ENCODE results near the gene TOE1. TPM values are rescaled to one million over a fixed set of nuclear protein-coding genes. Genes with fewer than 3 reads are reported as not detected.
A peak's percentile ranks its signal among the peaks of the same experiment; 100 is the strongest.

Gene TOE1
- total and polyA plus RNA-seq, 2 donors (not counting 1 experiment from before 2014, with no cell fraction given) = 9.0 to 12.1 TPM

DNA sequence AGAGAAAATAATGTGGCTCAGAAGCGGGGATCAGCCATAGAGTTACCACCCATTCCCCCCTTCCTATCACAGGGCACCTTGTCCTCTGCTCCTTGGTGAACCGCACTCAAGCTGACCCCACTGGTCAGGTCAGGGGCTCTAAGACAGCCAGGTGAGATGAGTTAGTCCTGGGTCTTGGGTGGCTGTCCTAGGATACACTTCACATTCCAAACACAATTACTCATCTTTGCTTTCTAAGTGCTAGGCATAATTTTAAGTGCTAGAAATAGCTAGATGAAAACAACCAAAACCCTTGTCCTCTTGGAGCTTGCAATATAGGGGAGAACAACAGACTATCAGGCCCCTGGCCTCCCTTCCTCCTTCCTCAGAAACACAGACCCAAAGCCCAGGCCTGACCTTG, 8.1 kb downstream of the TOE1 start:
- no peak overlapping the region for H3K27ac ChIP-seq (ENCODE audit: insufficient read depth, low read length)

DNA sequence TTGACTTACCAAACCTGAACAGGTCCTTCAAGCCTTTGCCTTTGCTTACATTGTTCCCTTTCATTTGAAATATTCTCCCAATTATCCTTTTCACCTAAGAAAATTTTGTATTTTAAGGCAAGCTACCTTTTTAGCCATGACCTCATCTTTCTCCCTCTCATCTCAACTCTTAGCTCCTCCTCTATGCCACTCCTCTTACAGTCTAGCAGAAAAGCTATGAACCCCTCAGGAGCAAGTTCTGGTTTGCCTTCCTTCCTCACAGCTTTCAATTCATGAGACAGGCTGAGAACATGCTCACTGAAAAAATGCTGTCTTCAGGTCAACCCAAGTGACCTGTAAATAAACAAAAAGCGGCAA, 8.6 kb downstream of the TOE1 start:
- DNase-seq (ENCODE audit: low read depth in 2 of 2) = no peak

More for the DNA sequence above, 8.1 kb downstream of the TOE1 start:
- peaks cover 5% of the 10 kb centered on the region for H3K36me3 ChIP-seq (ENCODE audit: control insufficient read depth, insufficient read depth, low read length)
- H3K79me2 ChIP-seq (ENCODE audit: control insufficient read depth, insufficient read depth, low read length) = no peaks in the 10 kb centered on the region
- H2AFZ ChIP-seq (ENCODE audit: low read length) = no peak overlapping the region
- no peak overlapping the region for H3K9ac ChIP-seq (ENCODE audit: insufficient read depth, low read length)
- H3K4me1 ChIP-seq (ENCODE audit: control insufficient read depth, extremely low read depth, insufficient read depth, low read length) = peaks cover 6% of the 10 kb centered on the region
- peak in 1 of 2 donors; percentile 39 for DNase-seq (ENCODE audit: low read depth in 2 of 2)
- no peaks in the 10 kb centered on the region for H3K9me3 ChIP-seq (ENCODE audit: control insufficient read depth, insufficient read depth, low read depth, low read length)
- no peaks in the 10 kb centered on the region for H4K20me1 ChIP-seq (ENCODE audit: control insufficient read depth, extremely low read depth, insufficient read depth, low read length)
- no peak overlapping the region for H3K4me3 ChIP-seq (replicated peaks in 1 of 4; ENCODE audit: control extremely low read depth in 1 of 4, insufficient read depth in 1 of 4, low read depth in 3 of 4, low read length in 4 of 4)
- no peak overlapping the region for H3K4me2 ChIP-seq (ENCODE audit: extremely low read depth, insufficient read depth, low read length)
- TF ChIP-seq EZH2 (IDR thresholded peaks at IDR 0.05; ENCODE audit: low read length, missing control alignments) = no peak
- TF ChIP-seq, protein P1, sequence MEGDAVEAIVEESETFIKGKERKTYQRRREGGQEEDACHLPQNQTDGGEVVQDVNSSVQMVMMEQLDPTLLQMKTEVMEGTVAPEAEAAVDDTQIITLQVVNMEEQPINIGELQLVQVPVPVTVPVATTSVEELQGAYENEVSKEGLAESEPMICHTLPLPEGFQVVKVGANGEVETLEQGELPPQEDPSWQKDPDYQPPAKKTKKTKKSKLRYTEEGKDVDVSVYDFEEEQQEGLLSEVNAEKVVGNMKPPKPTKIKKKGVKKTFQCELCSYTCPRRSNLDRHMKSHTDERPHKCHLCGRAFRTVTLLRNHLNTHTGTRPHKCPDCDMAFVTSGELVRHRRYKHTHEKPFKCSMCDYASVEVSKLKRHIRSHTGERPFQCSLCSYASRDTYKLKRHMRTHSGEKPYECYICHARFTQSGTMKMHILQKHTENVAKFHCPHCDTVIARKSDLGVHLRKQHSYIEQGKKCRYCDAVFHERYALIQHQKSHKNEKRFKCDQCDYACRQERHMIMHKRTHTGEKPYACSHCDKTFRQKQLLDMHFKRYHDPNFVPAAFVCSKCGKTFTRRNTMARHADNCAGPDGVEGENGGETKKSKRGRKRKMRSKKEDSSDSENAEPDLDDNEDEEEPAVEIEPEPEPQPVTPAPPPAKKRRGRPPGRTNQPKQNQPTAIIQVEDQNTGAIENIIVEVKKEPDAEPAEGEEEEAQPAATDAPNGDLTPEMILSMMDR (conservative IDR thresholded peaks at IDR 0.05 in 1 of 2, IDR thresholded peaks at IDR 0.05 in 1 of 2; ENCODE audit: low read depth in 1 of 2, low read length in 2 of 2) = no peak
- H3K27me3 ChIP-seq (ENCODE audit: control insufficient read depth, insufficient read depth, low read length) = no peaks in the 10 kb centered on the region

DNA sequence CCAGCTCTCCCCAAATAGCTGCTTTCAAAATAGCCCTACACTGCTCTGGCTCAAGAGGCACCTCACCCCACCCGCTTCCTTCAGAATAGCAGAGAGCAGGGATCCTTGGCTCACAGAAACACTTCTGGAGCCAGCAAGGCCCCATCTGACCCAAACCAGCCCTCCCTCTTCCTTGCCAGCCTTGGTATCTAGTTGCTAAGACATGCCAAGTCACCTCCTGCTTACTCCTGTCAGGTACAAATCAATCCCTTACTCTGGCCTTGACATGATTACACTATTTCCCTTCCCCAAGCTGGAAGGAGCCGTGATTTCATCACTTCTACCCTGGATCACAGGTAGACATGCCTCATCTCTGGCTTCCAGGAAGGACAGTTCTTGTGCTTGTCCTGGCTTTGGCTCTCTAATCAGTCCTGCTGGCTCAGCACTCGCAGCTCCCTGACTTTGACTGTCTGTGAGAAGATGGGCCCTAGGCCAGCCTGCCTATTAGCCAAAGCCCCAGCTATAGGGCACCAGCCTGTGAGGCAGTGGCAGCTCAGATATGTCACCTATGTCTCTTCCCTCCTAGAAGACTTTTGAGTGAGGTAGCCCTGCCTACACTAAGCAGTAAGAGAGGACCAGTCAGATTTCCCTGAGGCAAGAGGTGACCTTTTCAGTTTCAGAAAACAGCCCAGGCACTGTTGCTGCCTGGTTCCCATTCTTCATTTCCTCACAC, 9.2 kb downstream of the TOE1 start:
- Histone ChIP-seq H3K4me3 (replicated peaks in 1 of 4; ENCODE audit: control extremely low read depth in 1 of 4, insufficient read depth in 1 of 4, low read depth in 3 of 4, low read length in 4 of 4) (no peak overlapping the region), H4K20me1 (ENCODE audit: control insufficient read depth, extremely low read depth, insufficient read depth, low read length) (no peaks in the 10 kb centered on the region), H3K4me1 (ENCODE audit: control insufficient read depth, extremely low read depth, insufficient read depth, low read length) (peaks cover 6% of the 10 kb centered on the region), H2AFZ (ENCODE audit: low read length) (no peak overlapping the region), H3K9me3 (ENCODE audit: control insufficient read depth, insufficient read depth, low read depth, low read length) (no peaks in the 10 kb centered on the region), H3K79me2 (ENCODE audit: control insufficient read depth, insufficient read depth, low read length) (no peaks in the 10 kb centered on the region), H3K27me3 (ENCODE audit: control insufficient read depth, insufficient read depth, low read length) (no peaks in the 10 kb centered on the region), H3K4me2 (ENCODE audit: extremely low read depth, insufficient read depth, low read length) (no peak overlapping the region), H3K36me3 (ENCODE audit: control insufficient read depth, insufficient read depth, low read length) (peaks cover 2% of the 10 kb centered on the region), H3K9ac (ENCODE audit: insufficient read depth, low read length) (no peak overlapping the region), H3K27ac (ENCODE audit: insufficient read depth, low read length) (no peak overlapping the region)
- TF ChIP-seq EZH2 (IDR thresholded peaks at IDR 0.05; ENCODE audit: low read length, missing control alignments) = no peak
- DNase-seq (ENCODE audit: low read depth in 2 of 2) = no peak

More for the DNA sequence above, 8.6 kb downstream of the TOE1 start:
- Histone ChIP-seq H3K79me2 (ENCODE audit: control insufficient read depth, insufficient read depth, low read length) (no peaks in the 10 kb centered on the region), H3K27me3 (ENCODE audit: control insufficient read depth, insufficient read depth, low read length) (no peaks in the 10 kb centered on the region), H3K4me1 (ENCODE audit: control insufficient read depth, extremely low read depth, insufficient read depth, low read length) (peaks cover 6% of the 10 kb centered on the region), H3K9me3 (ENCODE audit: control insufficient read depth, insufficient read depth, low read depth, low read length) (no peaks in the 10 kb centered on the region), H4K20me1 (ENCODE audit: control insufficient read depth, extremely low read depth, insufficient read depth, low read length) (no peaks in the 10 kb centered on the region), H3K27ac (ENCODE audit: insufficient read depth, low read length) (no peak overlapping the region), H3K4me3 (replicated peaks in 1 of 4; ENCODE audit: control extremely low read depth in 1 of 4, insufficient read depth in 1 of 4, low read depth in 3 of 4, low read length in 4 of 4) (no peak overlapping the region), H3K36me3 (ENCODE audit: control insufficient read depth, insufficient read depth, low read length) (peaks cover 2% of the 10 kb centered on the region), H2AFZ (ENCODE audit: low read length) (no peak overlapping the region), H3K4me2 (ENCODE audit: extremely low read depth, insufficient read depth, low read length) (peak overlapping the region; percentile 16), H3K9ac (ENCODE audit: insufficient read depth, low read length) (no peak overlapping the region)
- TF ChIP-seq, protein P1 (conservative IDR thresholded peaks at IDR 0.05 in 1 of 2, IDR thresholded peaks at IDR 0.05 in 1 of 2; ENCODE audit: low read depth in 1 of 2, low read length in 2 of 2) = no peak
- TF ChIP-seq EZH2 (IDR thresholded peaks at IDR 0.05; ENCODE audit: low read length, missing control alignments) = no peak
